Stomach (tissue), 4 donors: Measurements from ENCODE around the gene HS6ST2.

Experiments used
- POLR2A ChIP-seq, 4 donors: fragments of 450-650 bp; IDR thresholded peaks; one replicate each; pipeline ENCODE4 v1.6.1; 2016; ENCODE audit warnings: antibody characterized with exemption in 4 of 4, control low read depth in 2 of 4, mild to moderate bottlenecking in 1 of 4, moderate library complexity in 1 of 4
- POLR2AphosphoS5 ChIP-seq, 3 donors: sonication (generic); formaldehyde crosslinking; IDR thresholded peaks; one replicate each; pipeline ENCODE4 v1.6.1; 2016; ENCODE audit warnings: antibody characterized with exemption in 3 of 3
- TF ChIP-seq, protein P1 (sequence below), 7 experiments: fragments of 450-650 bp in 4 of 7; fragments of 200-600 bp in 3 of 7; sonication (generic) in 3 of 7; IDR thresholded peaks; one replicate each; pipeline ENCODE4 v1.5.1; 2016 to 2019; ENCODE audit warnings: antibody characterized with exemption in 7 of 7, control low read depth in 2 of 7, mild to moderate bottlenecking in 1 of 7

DNA sequence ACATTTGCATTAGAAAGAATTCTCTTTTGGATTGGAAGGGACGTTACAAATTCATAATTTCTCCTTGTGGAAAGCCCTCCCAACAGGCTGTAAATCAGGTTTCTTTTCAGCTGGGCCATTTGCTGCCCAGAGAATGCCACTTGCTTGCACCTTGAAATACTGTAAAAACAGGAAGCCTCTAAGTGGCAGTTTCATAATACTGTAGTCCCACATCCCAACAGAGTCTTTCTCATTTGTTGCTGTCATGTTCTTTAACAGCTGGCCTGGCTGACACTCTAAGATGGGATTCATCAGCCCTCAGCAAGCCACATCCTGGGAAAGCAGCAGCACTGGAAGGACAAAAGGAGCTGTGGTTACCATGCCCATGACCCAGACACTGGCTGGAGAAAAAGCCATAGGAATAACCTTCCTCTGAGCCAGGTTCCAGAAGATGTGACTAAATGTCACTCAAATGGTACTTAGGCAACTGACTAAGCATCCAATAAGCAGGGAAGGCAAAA lies 247.7 kb downstream of the HS6ST2 start:
- TF ChIP-seq POLR2AphosphoS5 (IDR thresholded peaks at IDR 0.05) (no peak), POLR2A (IDR thresholded peaks at IDR 0.05) (no peak)
- TF ChIP-seq, protein P1, sequence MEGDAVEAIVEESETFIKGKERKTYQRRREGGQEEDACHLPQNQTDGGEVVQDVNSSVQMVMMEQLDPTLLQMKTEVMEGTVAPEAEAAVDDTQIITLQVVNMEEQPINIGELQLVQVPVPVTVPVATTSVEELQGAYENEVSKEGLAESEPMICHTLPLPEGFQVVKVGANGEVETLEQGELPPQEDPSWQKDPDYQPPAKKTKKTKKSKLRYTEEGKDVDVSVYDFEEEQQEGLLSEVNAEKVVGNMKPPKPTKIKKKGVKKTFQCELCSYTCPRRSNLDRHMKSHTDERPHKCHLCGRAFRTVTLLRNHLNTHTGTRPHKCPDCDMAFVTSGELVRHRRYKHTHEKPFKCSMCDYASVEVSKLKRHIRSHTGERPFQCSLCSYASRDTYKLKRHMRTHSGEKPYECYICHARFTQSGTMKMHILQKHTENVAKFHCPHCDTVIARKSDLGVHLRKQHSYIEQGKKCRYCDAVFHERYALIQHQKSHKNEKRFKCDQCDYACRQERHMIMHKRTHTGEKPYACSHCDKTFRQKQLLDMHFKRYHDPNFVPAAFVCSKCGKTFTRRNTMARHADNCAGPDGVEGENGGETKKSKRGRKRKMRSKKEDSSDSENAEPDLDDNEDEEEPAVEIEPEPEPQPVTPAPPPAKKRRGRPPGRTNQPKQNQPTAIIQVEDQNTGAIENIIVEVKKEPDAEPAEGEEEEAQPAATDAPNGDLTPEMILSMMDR (IDR thresholded peaks at IDR 0.05): no peak
